OCI-M2 (cell line): Measurements from ENCODE around the gene ZNF350.
"Not testable (repeated sequence)": the region's sequence is repeated elsewhere in the genome, so short reads cannot be mapped to it uniquely, and the experiment has no call there.

Experiments
- DNase-seq: peaks from one replicate; lab custom pipeline; 2025; ENCODE audit not compliant: unreplicated experiment; lab: John Stamatoyannopoulos, UW

The ZNF350 gene

GRCh38 chr19:51975787-51976186 is 10.9 kb downstream of the ZNF350 start:
- DNase-seq, result not testable (repeated sequence)

GRCh38 chr19:51971624-51972023 is 15.0 kb downstream of the ZNF350 start:
- no peak for DNase-seq

DNA sequence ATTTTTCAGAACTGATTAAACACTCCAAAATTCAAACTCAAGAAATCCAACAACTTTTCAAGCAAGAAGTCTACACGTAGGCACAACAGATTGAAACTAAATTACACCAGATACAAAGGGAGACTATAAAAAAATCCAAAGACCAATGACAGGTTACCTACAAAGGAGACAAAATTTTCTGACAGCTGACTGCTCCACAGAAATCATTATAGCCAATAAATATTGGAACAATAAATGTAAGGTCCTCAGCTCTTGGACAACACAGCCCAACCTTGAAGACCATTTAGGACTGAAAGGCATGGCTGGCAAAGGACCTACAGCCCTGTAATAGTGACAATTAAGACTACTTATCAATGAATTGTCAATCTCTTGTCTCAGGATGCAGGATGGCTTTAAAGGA is 15.9 kb downstream of the ZNF350 start:
- no peak for DNase-seq

DNA sequence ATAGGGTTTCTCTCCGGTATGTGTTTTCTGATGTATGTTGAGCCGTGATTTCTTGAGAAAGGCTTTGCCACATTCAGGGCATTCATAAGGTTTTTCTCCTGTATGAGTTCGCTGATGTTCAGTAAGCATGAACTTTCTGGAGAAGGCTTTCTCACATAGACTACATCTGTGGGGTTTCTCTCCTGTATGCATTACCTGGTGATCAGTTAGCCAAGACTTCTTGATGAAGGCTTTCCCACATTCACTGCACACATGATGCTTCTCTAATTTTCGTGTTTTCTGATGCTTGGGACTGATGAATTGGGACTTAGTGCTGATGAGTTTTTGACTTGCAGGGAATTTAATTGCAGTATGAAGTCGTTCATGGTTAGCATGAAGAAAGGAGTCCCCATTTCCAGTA is 21.1 kb downstream of the ZNF350 start:
- DNase-seq, result no peak

DNA sequence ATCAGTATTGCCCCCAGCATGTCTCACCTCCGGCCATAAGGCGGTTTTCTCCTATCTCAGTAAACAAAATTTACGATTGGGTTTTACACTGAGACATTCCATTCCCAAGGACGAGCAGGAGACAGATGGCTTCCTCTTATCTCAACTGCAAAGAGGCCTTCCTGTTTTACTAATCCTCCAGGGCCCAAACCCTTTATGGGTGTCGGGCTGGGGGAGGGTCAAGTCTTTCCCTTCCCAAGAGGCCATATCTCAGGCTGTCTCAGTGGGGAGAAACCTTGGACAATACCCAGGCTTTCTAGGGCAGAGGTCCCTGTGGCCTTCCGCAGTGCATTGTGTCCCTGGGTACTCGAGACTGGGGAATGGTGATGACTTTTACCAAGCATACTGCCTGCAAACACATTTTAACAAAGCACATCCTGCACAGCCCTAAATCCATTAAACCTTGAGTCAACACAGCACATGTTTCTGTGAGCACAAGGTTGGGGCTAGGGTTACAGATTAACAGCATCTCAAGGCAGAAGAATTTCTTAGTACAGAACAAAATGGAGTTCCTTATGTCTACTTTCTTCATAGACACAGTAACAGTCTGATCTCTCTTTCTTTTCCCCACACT is 25.9 kb downstream of the ZNF350 start:
- DNase-seq, result not testable (repeated sequence)

GRCh38 chr19:51959791-51960190 is 26.8 kb downstream of the ZNF350 start:
- DNase-seq, result no peak

GRCh38 chr19:51957846-51958245 is 28.8 kb downstream of the ZNF350 start:
- not testable (repeated sequence) for DNase-seq

GRCh38 chr19:51948975-51949374 is 37.7 kb downstream of the ZNF350 start:
- no peak for DNase-seq

- no peak for DNase-seq
These were observed 40.0 kb downstream of the ZNF350 start for GRCh38 chr19:51946602-51947001.

DNA sequence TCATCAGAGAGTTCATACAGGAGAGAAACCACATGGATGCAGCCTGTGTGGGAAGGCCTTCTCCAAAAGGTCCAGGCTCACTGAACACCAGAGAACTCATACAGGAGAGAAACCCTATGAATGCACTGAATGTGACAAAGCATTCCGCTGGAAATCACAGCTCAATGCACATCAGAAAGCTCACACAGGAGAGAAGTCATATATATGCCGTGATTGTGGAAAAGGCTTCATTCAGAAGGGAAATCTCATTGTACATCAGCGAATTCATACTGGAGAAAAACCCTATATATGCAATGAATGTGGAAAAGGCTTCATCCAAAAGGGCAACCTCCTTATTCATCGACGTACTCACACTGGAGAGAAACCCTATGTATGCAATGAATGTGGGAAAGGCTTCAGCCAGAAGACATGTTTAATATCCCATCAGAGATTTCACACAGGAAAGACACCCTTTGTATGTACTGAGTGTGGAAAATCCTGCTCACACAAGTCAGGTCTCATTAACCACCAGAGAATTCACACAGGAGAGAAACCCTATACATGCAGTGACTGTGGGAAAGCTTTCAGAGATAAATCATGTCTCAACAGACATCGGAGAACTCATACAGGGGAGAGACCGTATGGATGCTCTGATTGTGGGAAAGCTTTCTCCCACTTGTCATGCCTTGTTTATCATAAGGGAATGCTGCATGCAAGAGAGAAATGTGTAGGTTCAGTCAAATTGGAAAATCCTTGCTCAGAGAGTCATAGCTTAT is 41.7 kb downstream of the ZNF350 start:
- DNase-seq, result no peak

DNA sequence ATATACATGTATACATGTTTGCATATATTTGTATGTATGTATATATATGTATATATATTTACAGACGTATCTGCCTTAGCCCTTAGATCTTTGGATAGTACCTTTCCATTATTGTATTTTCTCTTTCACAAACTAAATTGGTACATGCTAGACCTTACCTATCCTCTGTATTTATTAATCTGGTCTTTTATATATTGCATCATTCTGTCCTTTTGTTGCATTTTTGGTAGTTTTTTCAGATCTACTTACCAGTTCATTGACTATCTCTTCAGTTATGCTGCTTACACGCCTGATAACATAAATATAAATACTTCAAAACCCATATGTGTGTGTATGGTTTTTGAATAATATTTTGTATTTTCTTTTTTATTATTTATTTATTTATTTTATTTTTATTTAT is 47.7 kb downstream of the ZNF350 start:
- DNase-seq, result no peak

GRCh38 chr19:51931921-51932320 is 54.7 kb downstream of the ZNF350 start:
- DNase-seq, result no peak

- no peak for DNase-seq
These were observed 58.8 kb downstream of the ZNF350 start for GRCh38 chr19:51927859-51928258.

DNA sequence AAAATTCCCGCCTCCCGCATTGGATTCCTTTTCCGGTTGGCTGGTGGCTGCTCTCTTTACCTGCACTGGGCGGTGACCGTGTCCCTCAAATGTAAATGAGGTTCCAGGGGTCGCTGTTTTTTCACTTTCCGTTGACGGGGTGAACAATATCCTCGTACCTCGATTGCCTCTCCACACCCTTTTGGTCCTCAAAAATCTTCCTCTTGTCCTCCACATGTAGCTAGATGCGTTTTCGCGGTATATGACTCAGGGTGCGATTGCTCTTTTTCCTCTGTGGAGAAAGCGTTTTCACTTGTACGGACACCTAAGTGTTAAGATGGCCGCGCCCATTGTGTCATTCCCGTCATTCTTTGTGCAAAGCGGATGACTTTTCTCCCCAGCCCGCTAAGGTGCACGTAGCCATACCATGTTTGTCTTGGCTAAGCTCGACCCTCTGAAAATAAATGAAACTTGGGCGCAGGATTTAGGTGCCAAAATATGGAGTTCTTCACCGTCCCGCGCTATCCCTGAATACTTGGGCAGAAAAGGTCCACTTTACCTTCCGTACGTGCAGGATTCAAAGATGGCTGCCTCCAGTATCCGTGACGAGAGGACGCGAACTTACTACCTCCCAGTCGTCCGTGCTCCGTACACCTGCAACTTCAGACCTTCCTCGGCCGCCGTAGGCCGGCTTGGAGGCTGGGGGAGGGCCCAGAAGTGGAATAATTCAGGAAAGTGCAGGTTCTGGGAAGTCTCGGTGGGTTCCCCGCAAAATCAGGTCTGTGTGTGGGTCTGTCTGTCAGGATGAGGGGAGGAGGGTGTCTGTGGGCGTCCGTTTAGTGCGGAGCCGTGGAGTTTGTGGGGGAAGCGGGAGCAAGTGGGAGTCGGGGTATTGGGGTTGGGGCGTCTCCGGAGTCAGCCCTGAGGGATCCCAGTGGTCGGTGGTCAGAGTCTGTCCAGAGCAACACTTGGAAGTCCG is 59.6 kb downstream of the ZNF350 start, which contains the start of gene ZNF613:
ZNF613 (plus strand) TSS at position 689 of the 958 bp plus-strand sequence. CDS start 8,749 bp downstream, outside the sequence.
- DNase-seq, result peak; percentile 69

DNA sequence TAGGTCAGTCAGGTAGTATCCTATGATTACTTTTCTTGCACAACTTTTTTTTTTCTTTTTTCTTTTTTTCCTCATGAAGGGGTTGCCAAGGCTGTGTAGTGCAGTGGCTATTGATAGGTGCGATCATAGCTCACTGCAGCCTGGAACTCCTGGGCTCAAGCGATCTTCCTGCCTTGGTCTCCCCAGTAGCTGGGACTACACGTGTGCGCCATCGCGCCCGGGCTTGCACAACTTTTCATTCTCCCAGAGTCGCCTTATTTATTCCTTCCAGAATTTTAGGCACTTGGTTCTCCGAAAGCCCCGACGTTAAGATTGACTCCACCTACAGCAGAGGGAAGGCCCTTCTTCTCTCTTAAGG is 60.2 kb downstream of the ZNF350 start:
- no peak for DNase-seq

DNA sequence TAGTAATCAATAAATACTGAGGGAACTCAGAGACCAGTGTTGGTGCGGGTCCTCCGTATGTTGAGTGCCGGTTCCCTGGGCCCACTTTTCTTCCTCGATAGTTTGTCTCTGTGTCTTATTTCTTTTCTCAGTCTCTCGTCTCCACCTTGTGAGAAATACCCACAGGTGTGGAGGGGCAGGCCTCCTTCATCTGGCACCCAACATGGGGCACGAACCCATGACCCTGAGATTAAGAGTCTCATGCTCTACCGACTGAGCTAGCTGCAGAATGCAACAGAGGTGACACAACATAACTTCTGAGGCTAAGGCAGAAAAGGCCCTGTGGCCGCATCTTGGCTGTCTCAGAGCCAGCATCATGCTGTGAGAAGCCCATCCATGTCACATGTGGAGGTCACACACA is 64.7 kb downstream of the ZNF350 start:
- DNase-seq, result no peak

GRCh38 chr19:51919606-51920005 is 67.0 kb downstream of the ZNF350 start:
- no peak for DNase-seq

DNA sequence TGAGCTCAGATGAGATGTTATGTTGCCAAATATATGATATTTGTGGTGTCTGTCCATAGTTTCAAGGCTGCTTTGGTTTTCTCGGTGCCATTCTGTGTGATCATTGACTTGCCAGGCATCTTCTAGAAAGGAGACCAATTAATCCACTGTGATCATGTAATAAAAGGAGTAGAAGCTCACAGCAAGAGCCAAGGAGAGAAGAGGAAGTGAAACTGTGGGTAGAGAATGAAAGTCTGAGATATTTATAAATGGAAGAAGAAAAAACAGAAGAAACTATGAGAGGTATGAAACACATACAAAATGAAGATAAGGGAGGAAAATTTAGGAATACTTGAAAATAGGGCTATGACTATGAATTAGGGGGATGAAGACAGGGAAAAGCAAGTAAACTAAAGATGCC is 70.5 kb downstream of the ZNF350 start:
- no peak for DNase-seq

- no peak for DNase-seq
These were observed 71.2 kb downstream of the ZNF350 start for GRCh38 chr19:51915324-51915867.
